ENCODE results near the gene RFLNA.

DNA sequence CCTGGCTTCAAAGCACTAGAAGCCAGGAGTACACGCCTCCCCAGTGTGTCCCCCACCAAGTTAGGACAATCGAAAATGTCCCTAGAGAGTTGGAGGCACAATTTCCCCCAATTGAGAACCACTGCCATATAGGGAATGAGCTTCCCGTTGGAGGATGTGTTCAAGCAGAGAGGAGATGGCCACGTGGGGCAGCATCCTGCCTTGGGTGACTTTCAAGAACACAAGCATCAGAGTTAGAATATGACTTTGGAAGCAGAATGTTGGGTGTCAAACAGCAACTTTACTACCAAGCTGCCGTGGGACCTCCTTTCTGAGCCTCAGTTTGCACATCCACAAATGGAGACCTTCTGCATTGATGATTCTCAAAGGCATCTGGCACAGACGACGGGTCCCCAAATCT lies 56.5 kb downstream of the RFLNA start:
- TF ChIP-seq, protein P1, sequence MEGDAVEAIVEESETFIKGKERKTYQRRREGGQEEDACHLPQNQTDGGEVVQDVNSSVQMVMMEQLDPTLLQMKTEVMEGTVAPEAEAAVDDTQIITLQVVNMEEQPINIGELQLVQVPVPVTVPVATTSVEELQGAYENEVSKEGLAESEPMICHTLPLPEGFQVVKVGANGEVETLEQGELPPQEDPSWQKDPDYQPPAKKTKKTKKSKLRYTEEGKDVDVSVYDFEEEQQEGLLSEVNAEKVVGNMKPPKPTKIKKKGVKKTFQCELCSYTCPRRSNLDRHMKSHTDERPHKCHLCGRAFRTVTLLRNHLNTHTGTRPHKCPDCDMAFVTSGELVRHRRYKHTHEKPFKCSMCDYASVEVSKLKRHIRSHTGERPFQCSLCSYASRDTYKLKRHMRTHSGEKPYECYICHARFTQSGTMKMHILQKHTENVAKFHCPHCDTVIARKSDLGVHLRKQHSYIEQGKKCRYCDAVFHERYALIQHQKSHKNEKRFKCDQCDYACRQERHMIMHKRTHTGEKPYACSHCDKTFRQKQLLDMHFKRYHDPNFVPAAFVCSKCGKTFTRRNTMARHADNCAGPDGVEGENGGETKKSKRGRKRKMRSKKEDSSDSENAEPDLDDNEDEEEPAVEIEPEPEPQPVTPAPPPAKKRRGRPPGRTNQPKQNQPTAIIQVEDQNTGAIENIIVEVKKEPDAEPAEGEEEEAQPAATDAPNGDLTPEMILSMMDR (conservative IDR thresholded peaks at IDR 0.05; ENCODE audit: low read length) = no peak
- TF ChIP-seq EZH2phosphoT487 (IDR thresholded peaks at IDR 0.05; ENCODE audit: borderline replicate concordance, low read depth, low read length) = no peak
